ENCODE measurements around the gene PCNP. TPM values are rescaled to one million over a fixed set of nuclear protein-coding genes. Genes with fewer than 3 reads are reported as not detected.

The PCNP gene
- total RNA-seq, 4 donors from 2014 or later, result 104 to 126 (median 117) TPM

GRCh38 chr3:101634591-101635196 is 60.7 kb downstream of the PCNP start:
- Histone ChIP-seq H3K4me1 (no peaks in the 10 kb centered on the region), H3K27me3 (no peaks in the 10 kb centered on the region), H3K9me3 (no peaks in the 10 kb centered on the region), H3K4me3 (no peak overlapping the region), H3K27ac (no peak overlapping the region), H3K36me3 (no peaks in the 10 kb centered on the region)
- 70 to 74% methylated on average over 9 of the region's 9 CpGs for WGBS, 2 donors
- TF ChIP-seq POLR2A (IDR thresholded peaks at IDR 0.05), result no peak
- no peak for DNase-seq (ENCODE audit: low spot score in 2 of 2)

GRCh38 chr3:101635345-101635744 is 61.4 kb downstream of the PCNP start:
- Histone ChIP-seq H3K36me3 (no peaks in the 10 kb centered on the region), H3K4me3 (no peak overlapping the region), H3K9me3 (no peaks in the 10 kb centered on the region), H3K27ac (no peak overlapping the region), H3K4me1 (no peaks in the 10 kb centered on the region), H3K27me3 (no peaks in the 10 kb centered on the region)
- WGBS, 2 donors, result 55 to 61% methylated on average over 9 of the region's 9 CpGs
- TF ChIP-seq POLR2A (IDR thresholded peaks at IDR 0.05) (no peak), CTCF (IDR thresholded peaks at IDR 0.05) (no peak), EP300 (IDR thresholded peaks at IDR 0.05) (no peak)
- DNase-seq (ENCODE audit: low spot score in 2 of 2), result no peak

GRCh38 chr3:101635954-101636798 is 62.2 kb downstream of the PCNP start:
- Histone ChIP-seq H3K9me3 (no peaks in the 10 kb centered on the region), H3K36me3 (no peaks in the 10 kb centered on the region), H3K27me3 (no peaks in the 10 kb centered on the region), H3K4me3 (no peak overlapping the region), H3K4me1 (no peaks in the 10 kb centered on the region), H3K27ac (no peak overlapping the region)
- DNase-seq (ENCODE audit: low spot score in 2 of 2), result peak in 1 of 2 donors; percentile 9
- peak in 3 of 5 experiments; percentile 37 to 43 (median 39) for TF ChIP-seq CTCF (IDR thresholded peaks at IDR 0.05)
- no peak for TF ChIP-seq EP300 (IDR thresholded peaks at IDR 0.05)
- 49% methylated on average over 18 of the region's 18 CpGs for WGBS, 2 donors

- no peaks in the 10 kb centered on the region for H3K9me3 ChIP-seq
- 86 to 89% methylated on average over 10 of the region's 10 CpGs for WGBS, 2 donors
- no peak for DNase-seq (ENCODE audit: low spot score in 2 of 2)
- H3K4me1 ChIP-seq, result no peaks in the 10 kb centered on the region
- no peaks in the 10 kb centered on the region for H3K27me3 ChIP-seq
- no peaks in the 10 kb centered on the region for H3K36me3 ChIP-seq
- H3K27ac ChIP-seq, result no peak overlapping the region
- no peak overlapping the region for H3K4me3 ChIP-seq
- no peak for TF ChIP-seq CTCF (IDR thresholded peaks at IDR 0.05)
- no peak for TF ChIP-seq POLR2A (IDR thresholded peaks at IDR 0.05)
- no peak for TF ChIP-seq EP300 (IDR thresholded peaks at IDR 0.05)
Measured at GRCh38 chr3:101637451-101637850, 63.5 kb downstream of the PCNP start.

GRCh38 chr3:101638261-101638745 is 64.3 kb downstream of the PCNP start:
- Histone ChIP-seq H3K4me1 (no peaks in the 10 kb centered on the region), H3K27ac (no peak overlapping the region), H3K36me3 (no peaks in the 10 kb centered on the region), H3K9me3 (no peaks in the 10 kb centered on the region), H3K4me3 (no peak overlapping the region), H3K27me3 (no peaks in the 10 kb centered on the region)
- WGBS, 2 donors, result 71 to 75% methylated on average over 10 of the region's 10 CpGs
- no peak for DNase-seq (ENCODE audit: low spot score in 2 of 2)
- TF ChIP-seq CTCF (IDR thresholded peaks at IDR 0.05), result no peak
- no peak for TF ChIP-seq POLR2A (IDR thresholded peaks at IDR 0.05)
- no peak for TF ChIP-seq EP300 (IDR thresholded peaks at IDR 0.05)

Data from tibial nerve (tissue), 4 donors.